H9 (cell line): ENCODE data around the gene STARD7. TPM values are rescaled to one million over a fixed set of nuclear protein-coding genes. Genes with fewer than 3 reads are reported as not detected.

Experiments used
- DNase-seq: peaks from one replicate; pipeline ENCODE4 v3.0.0-alpha.2; 2017
- H2AFZ ChIP-seq: one replicate; pipeline ENCODE4 v1.6.1; 2013; ENCODE audit warnings: mild to moderate bottlenecking, low read length, control low read depth, moderate library complexity
- H2AK5ac ChIP-seq: 2 replicates; pipeline ENCODE4 v1.6.1; 2013; ENCODE audit warnings: low read length, control low read depth, mixed read lengths; ENCODE audit not compliant: insufficient read length
- H2BK120ac ChIP-seq: one replicate; pipeline ENCODE4 v1.6.1; 2013; ENCODE audit warnings: low read depth, mild to moderate bottlenecking, low read length, control low read depth, inconsistent platforms; ENCODE audit not compliant: poor library complexity, severe bottlenecking
- H2BK12ac ChIP-seq: 2 replicates; pipeline ENCODE4 v1.6.1; 2013; ENCODE audit warnings: low read length, control low read depth, mixed read lengths, low read depth; ENCODE audit not compliant: insufficient read length
- H2BK15ac ChIP-seq: 2 replicates; pipeline ENCODE4 v1.6.1; 2013; ENCODE audit warnings: low read depth, low read length, control low read depth
- H2BK20ac ChIP-seq: one replicate; pipeline ENCODE4 v1.6.1; 2013; ENCODE audit warnings: low read depth, mild to moderate bottlenecking, low read length, control low read depth, inconsistent platforms; ENCODE audit not compliant: poor library complexity, severe bottlenecking
- H2BK5ac ChIP-seq: 2 replicates; pipeline ENCODE4 v1.6.1; 2013; ENCODE audit warnings: low read length, control low read depth, mixed read lengths; ENCODE audit not compliant: insufficient read length
- H3K14ac ChIP-seq: 2 replicates; pipeline ENCODE4 v1.6.1; 2013; ENCODE audit warnings: low read length, control low read depth; ENCODE audit not compliant: insufficient read depth
- H3K18ac ChIP-seq: 2 replicates; pipeline ENCODE4 v1.6.1; 2013; ENCODE audit warnings: low read depth, mild to moderate bottlenecking, mixed read lengths, low read length, control low read depth; ENCODE audit not compliant: insufficient read length
- H3K23ac ChIP-seq: 2 replicates; pipeline ENCODE4 v1.6.1; 2013; ENCODE audit warnings: low read length, control low read depth, mixed read lengths, low read depth; ENCODE audit not compliant: insufficient read length
- H3K23me2 ChIP-seq: 2 replicates; pipeline ENCODE4 v1.6.1; 2013; ENCODE audit warnings: low read depth, mild to moderate bottlenecking, mixed read lengths, low read length, control low read depth; ENCODE audit not compliant: insufficient read length, poor library complexity, severe bottlenecking
- H3K27ac ChIP-seq: 2 replicates; pipeline ENCODE4 v1.5.1; 2013; ENCODE audit warnings: low read length, control low read depth, mixed read lengths, low read depth; ENCODE audit not compliant: insufficient read length
- H3K27me3 ChIP-seq: 2 replicates; pipeline ENCODE4 v1.6.1; 2013; ENCODE audit warnings: low read length, control low read depth, inconsistent platforms; ENCODE audit not compliant: insufficient read depth
- H3K4ac ChIP-seq: 2 replicates; pipeline ENCODE4 v1.6.1; 2013; ENCODE audit warnings: low read depth, mild to moderate bottlenecking, control low read depth, inconsistent platforms, low read length, moderate library complexity
- H3K4me1 ChIP-seq: 2 replicates; pipeline ENCODE4 v1.6.1; 2013; ENCODE audit warnings: low read length, control low read depth, inconsistent platforms; ENCODE audit not compliant: insufficient read depth
- H3K4me2 ChIP-seq: 2 replicates; pipeline ENCODE4 v1.6.1; 2013; ENCODE audit warnings: low read length, control low read depth, mixed read lengths; ENCODE audit not compliant: insufficient read length, insufficient read depth
- H3K56ac ChIP-seq: 2 replicates; pipeline ENCODE4 v1.6.1; 2013; ENCODE audit warnings: low read depth, mild to moderate bottlenecking, mixed read lengths, low read length, control low read depth; ENCODE audit not compliant: insufficient read length
- H3K79me1 ChIP-seq: 2 replicates; pipeline ENCODE4 v1.6.1; 2013; ENCODE audit warnings: low read depth, mild to moderate bottlenecking, moderate library complexity, low read length, control low read depth, inconsistent platforms; ENCODE audit not compliant: insufficient read depth, poor library complexity, severe bottlenecking
- H3K79me2 ChIP-seq: 2 replicates; pipeline ENCODE4 v1.6.1; 2013; ENCODE audit warnings: low read length, control low read depth, inconsistent platforms; ENCODE audit not compliant: insufficient read depth
- H3K9ac ChIP-seq: 2 replicates; pipeline ENCODE4 v1.6.1; 2013; ENCODE audit warnings: low read length, control low read depth, mixed read lengths; ENCODE audit not compliant: insufficient read length; ENCODE audit errors: extremely low read depth
- H3K9me3 ChIP-seq: one replicate; pipeline ENCODE4 v1.6.1; 2013; ENCODE audit warnings: low read depth, low read length, inconsistent platforms; ENCODE audit not compliant: control insufficient read depth
- H3T11ph ChIP-seq: one replicate; pipeline ENCODE4 v1.6.1; 2013; ENCODE audit warnings: mild to moderate bottlenecking, low read length, control low read depth, inconsistent platforms
- H4K20me1 ChIP-seq: one replicate; pipeline ENCODE4 v1.6.1; 2013; ENCODE audit not compliant: control insufficient read depth, insufficient read length, insufficient read depth
- H4K5ac ChIP-seq: 2 replicates; pipeline ENCODE4 v1.6.1; 2013; ENCODE audit warnings: low read depth, mild to moderate bottlenecking, mixed read lengths, low read length, control low read depth; ENCODE audit not compliant: insufficient read length
- H4K8ac ChIP-seq: replicated peaks from 2 replicates; pipeline ENCODE4 v1.6.1; 2013; ENCODE audit warnings: low read length, control low read depth, mixed read lengths, low read depth; ENCODE audit not compliant: insufficient read length
- H4K91ac ChIP-seq: 2 replicates; pipeline ENCODE4 v1.6.1; 2013; ENCODE audit warnings: low read depth, mild to moderate bottlenecking, moderate library complexity, mixed read lengths, low read length, control low read depth; ENCODE audit not compliant: insufficient read length
- H3K27ac Mint-ChIP-seq, 3 experiments: 2 replicates in 2 of 3; 3 replicates in 1 of 3; pipeline ENCODE4 v1.8.0; 2020 to 2021; ENCODE audit warnings: mixed read lengths in 3 of 3, mild to moderate bottlenecking in 1 of 3, moderate library complexity in 1 of 3
- H3K27me3 Mint-ChIP-seq: 2 replicates; pipeline ENCODE4 v1.8.0; 2021; ENCODE audit warnings: low read depth, mild to moderate bottlenecking, moderate library complexity, mixed read lengths
- H3K36me3 Mint-ChIP-seq, 3 experiments: 2 replicates in 2 of 3; 3 replicates in 1 of 3; pipeline ENCODE4 v1.8.0; 2020 to 2021; ENCODE audit warnings: low read depth in 3 of 3, mixed read lengths in 3 of 3; ENCODE audit not compliant: insufficient read depth in 1 of 3
- H3K4me1 Mint-ChIP-seq, 2 experiments: 2 replicates each; pipeline ENCODE4 v1.8.0; 2020; ENCODE audit warnings: mixed read lengths in 2 of 2
- H3K4me3 Mint-ChIP-seq, 2 experiments: 2 replicates in 1 of 2; 3 replicates in 1 of 2; pipeline ENCODE4 v1.8.0; 2020 to 2021; ENCODE audit warnings: mild to moderate bottlenecking in 2 of 2, mixed read lengths in 2 of 2, moderate library complexity in 1 of 2
- H3K9me3 Mint-ChIP-seq, 2 experiments: 2 replicates in 1 of 2; 3 replicates in 1 of 2; pipeline ENCODE4 v1.8.0; 2020; ENCODE audit warnings: mild to moderate bottlenecking in 2 of 2, mixed read lengths in 2 of 2, moderate library complexity in 1 of 2
- CTCF ChIP-seq: fragments of 200-600 bp; sonication (generic); conservative IDR thresholded peaks from 3 replicates; pipeline ENCODE4 v1.8.0; 2021; ENCODE audit warnings: antibody characterized with exemption, mild to moderate bottlenecking
- WGBS: extraction: QIAGEN DNeasy Blood & Tissue Kit; methylation state at CpG from one replicate; pipeline ENCODE4 v1.1.7; 2013; ENCODE audit warnings: missing lambda C conversion rate, low lambda C conversion rate, mixed read lengths; ENCODE audit not compliant: insufficient read length; ENCODE audit errors: extremely low coverage; 5-methylcytosine and 5-hydroxymethylcytosine counted together
- total RNA-seq: library from RNA; stranded (reverse); gene quantifications from 2 replicates; pipeline ENCODE4 v1.2.1, GENCODE V29; 2021

STARD7 gene
- total RNA-seq, 1 experiment from 2014 or later: 212 TPM

- H3K56ac ChIP-seq: no peak overlapping the region
- no peak for DNase-seq
- Mint-ChIP-seq H3K9me3 (no peaks in the 10 kb centered on the region), H3K27me3 (no peaks in the 10 kb centered on the region; the same call in 1 of the 2 replicates), H3K4me3 (no peak overlapping the region), H3K36me3 (peaks cover 10 to 30% (median 21%) of the 10 kb centered on the region in 3 experiments; a peak in 6 of 7 replicates), H3K27ac (no peak overlapping the region; a peak in 1 of 7 replicates), H3K4me1 (no peaks in the 10 kb centered on the region; a peak in 1 of 4 replicates)
- H3K9ac ChIP-seq: no peak overlapping the region
- no peak overlapping the region for H2BK15ac ChIP-seq
- no peaks in the 10 kb centered on the region for H3K79me2 ChIP-seq
- no peak overlapping the region for H3K14ac ChIP-seq
- no peak overlapping the region for H2BK12ac ChIP-seq
- H2AK5ac ChIP-seq: no peak overlapping the region
- no peak overlapping the region for H3K18ac ChIP-seq
- no peaks in the 10 kb centered on the region for H3K23me2 ChIP-seq
- H2BK5ac ChIP-seq: no peak overlapping the region
- H3K4ac ChIP-seq: no peak overlapping the region
- H3K23ac ChIP-seq: no peak overlapping the region
- no peak overlapping the region for H2BK20ac ChIP-seq
- H3K27me3 ChIP-seq: no peaks in the 10 kb centered on the region
- no peak overlapping the region for H3K27ac ChIP-seq
- H3K4me2 ChIP-seq: no peak overlapping the region
- no peaks in the 10 kb centered on the region for H3K4me1 ChIP-seq
- H2BK120ac ChIP-seq: no peak overlapping the region
- H4K91ac ChIP-seq: no peak overlapping the region
- no peak overlapping the region for H3T11ph ChIP-seq
- TF ChIP-seq CTCF: no peak
- H4K5ac ChIP-seq: no peak overlapping the region
- no peak overlapping the region for H4K8ac ChIP-seq
- no peaks in the 10 kb centered on the region for H3K9me3 ChIP-seq
- no CpG with 5 or more reads among the region's 9 CpGs for WGBS
- H4K20me1 ChIP-seq: no peaks in the 10 kb centered on the region
- H3K79me1 ChIP-seq: no peaks in the 10 kb centered on the region
- no peak overlapping the region for H2AFZ ChIP-seq
Measured at GRCh38 chr2:96249654-96250053, 41.0 kb upstream of the STARD7 start.
